Measurements from ENCODE around the gene ST3GAL3. TPM values are rescaled to one million over a fixed set of nuclear protein-coding genes. Genes with fewer than 3 reads are reported as not detected.

Gene ST3GAL3
- total and polyA plus RNA-seq, 2 of the 13 experiments (the other 11 are each of a cell fraction or from before 2014, with no cell fraction given) = 5.1 to 8.1 TPM

DNA sequence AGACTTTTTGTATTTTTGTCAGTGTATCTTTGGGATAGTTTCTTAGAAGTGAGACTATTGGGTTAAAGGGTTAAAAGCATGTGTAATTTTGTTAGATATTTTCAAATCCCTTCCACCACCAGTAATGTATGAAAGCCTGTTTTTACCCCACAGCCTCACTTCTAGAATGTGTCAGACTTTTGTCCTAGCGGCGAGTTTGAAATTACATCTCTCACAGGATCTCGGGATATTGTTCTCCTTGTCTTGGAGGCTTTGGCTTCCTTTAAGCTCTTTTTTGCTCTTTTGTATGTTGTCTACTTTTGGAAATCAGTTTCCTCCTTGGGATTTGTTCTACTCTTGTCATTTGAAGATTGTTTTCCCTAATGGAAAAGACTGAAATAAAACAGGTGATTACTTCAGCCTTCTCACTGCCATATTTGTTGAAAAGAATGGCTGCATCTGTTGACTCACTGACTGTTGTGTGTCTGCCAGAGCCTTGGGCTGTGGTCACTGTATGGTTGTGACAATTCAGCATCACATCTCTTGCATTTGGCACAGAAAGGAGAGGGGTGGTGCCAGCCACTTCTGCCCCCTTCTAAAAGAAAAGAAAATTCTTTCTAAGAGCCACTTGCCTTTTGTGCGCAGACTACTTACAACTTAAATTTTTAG lies 22.6 kb downstream of the ST3GAL3 start:
- Histone ChIP-seq H3K79me2 (ENCODE audit: insufficient read depth, low read length) (no peaks in the 10 kb centered on the region), H3K27me3 (ENCODE audit: control insufficient read depth in 1 of 2, insufficient read depth in 2 of 2, low read length in 2 of 2) (no peaks in the 10 kb centered on the region), H3K36me3 (replicated peaks in 1 of 2; ENCODE audit: control insufficient read depth in 1 of 2, insufficient read depth in 2 of 2, low read length in 2 of 2) (0 out of 5 replicates have a peak, but pooled peaks cover 0 to 5% of the 10 kb centered on the region in 2 experiments), H2AFZ (ENCODE audit: low read length) (no peak overlapping the region), H3K4me2 (ENCODE audit: low read depth, low read length) (no peak overlapping the region), H3K9ac (ENCODE audit: insufficient read depth, low read depth, low read length) (no peak overlapping the region), H3K4me1 (ENCODE audit: insufficient read depth, low read length) (no peaks in the 10 kb centered on the region), H3K27ac (ENCODE audit: extremely low read length, insufficient read depth, low read length) (no peak overlapping the region), H3K4me3 (replicated peaks in 1 of 3; ENCODE audit: insufficient read depth in 1 of 3, low read depth in 2 of 3, low read length in 3 of 3) (no peak overlapping the region), H3K9me3 (ENCODE audit: low read length) (no peaks in the 10 kb centered on the region), H4K20me1 (ENCODE audit: insufficient read depth, low read length) (no peaks in the 10 kb centered on the region)
- ChIA-PET CTCF (ENCODE audit: low intra/inter-chr PET ratio, low total read pairs) (no interaction called here), POLR2A (no interaction called here)
- intact Hi-C loops (cut with micrococcal nuclease; ENCODE audit: unreplicated experiment) = no loop called here
- no TSS peak for BruUV-seq (replicated peaks)
- ATAC-seq (no peak), FAIRE-seq (no peak), DNase-seq (ENCODE audit: low spot score) (no peak)
- over 99% methylated on average over 4 of the region's 4 CpGs for WGBS (ENCODE audit: low lambda C conversion rate)
- in situ Hi-C loops (cut with HindIII; ENCODE audit: extremely low pct_ligation_motif_present, low pct_unique_long_range_greater_than_20kb) = no loop called here
- TF ChIP-seq IKZF1 (IDR thresholded peaks at IDR 0.05) (no peak), HNRNPLL (IDR thresholded peaks at IDR 0.05; ENCODE audit: low read depth, low read length, poor library complexity, severe bottlenecking) (no peak), TEAD2 (CRISPR knock-in tag; IDR thresholded peaks at IDR 0.05) (no peak), CBX2 (IDR thresholded peaks at IDR 0.05; ENCODE audit: low read depth, low read length) (no peak), CBX2 (CRISPR knock-in tag; IDR thresholded peaks at IDR 0.05; ENCODE audit: low read depth) (no peak), ZNF790 (CRISPR knock-in tag; IDR thresholded peaks at IDR 0.05; ENCODE audit: borderline replicate concordance) (no peak), ZFP36 (IDR thresholded peaks at IDR 0.05; ENCODE audit: borderline replicate concordance, low read depth, low read length, partially characterized antibody) (no peak), HNRNPH1 (optimal IDR thresholded peaks at IDR 0.05; ENCODE audit: low read depth, low read length) (no peak), PRMT3 (CRISPR knock-in tag; IDR thresholded peaks at IDR 0.05; ENCODE audit: borderline replicate concordance, low read depth) (no peak)
- TF ChIP-seq, protein P1, sequence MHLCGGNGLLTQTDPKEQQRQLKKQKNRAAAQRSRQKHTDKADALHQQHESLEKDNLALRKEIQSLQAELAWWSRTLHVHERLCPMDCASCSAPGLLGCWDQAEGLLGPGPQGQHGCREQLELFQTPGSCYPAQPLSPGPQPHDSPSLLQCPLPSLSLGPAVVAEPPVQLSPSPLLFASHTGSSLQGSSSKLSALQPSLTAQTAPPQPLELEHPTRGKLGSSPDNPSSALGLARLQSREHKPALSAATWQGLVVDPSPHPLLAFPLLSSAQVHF (CRISPR knock-in tag; IDR thresholded peaks at IDR 0.05) = no peak
- TF ChIP-seq, protein P2, sequence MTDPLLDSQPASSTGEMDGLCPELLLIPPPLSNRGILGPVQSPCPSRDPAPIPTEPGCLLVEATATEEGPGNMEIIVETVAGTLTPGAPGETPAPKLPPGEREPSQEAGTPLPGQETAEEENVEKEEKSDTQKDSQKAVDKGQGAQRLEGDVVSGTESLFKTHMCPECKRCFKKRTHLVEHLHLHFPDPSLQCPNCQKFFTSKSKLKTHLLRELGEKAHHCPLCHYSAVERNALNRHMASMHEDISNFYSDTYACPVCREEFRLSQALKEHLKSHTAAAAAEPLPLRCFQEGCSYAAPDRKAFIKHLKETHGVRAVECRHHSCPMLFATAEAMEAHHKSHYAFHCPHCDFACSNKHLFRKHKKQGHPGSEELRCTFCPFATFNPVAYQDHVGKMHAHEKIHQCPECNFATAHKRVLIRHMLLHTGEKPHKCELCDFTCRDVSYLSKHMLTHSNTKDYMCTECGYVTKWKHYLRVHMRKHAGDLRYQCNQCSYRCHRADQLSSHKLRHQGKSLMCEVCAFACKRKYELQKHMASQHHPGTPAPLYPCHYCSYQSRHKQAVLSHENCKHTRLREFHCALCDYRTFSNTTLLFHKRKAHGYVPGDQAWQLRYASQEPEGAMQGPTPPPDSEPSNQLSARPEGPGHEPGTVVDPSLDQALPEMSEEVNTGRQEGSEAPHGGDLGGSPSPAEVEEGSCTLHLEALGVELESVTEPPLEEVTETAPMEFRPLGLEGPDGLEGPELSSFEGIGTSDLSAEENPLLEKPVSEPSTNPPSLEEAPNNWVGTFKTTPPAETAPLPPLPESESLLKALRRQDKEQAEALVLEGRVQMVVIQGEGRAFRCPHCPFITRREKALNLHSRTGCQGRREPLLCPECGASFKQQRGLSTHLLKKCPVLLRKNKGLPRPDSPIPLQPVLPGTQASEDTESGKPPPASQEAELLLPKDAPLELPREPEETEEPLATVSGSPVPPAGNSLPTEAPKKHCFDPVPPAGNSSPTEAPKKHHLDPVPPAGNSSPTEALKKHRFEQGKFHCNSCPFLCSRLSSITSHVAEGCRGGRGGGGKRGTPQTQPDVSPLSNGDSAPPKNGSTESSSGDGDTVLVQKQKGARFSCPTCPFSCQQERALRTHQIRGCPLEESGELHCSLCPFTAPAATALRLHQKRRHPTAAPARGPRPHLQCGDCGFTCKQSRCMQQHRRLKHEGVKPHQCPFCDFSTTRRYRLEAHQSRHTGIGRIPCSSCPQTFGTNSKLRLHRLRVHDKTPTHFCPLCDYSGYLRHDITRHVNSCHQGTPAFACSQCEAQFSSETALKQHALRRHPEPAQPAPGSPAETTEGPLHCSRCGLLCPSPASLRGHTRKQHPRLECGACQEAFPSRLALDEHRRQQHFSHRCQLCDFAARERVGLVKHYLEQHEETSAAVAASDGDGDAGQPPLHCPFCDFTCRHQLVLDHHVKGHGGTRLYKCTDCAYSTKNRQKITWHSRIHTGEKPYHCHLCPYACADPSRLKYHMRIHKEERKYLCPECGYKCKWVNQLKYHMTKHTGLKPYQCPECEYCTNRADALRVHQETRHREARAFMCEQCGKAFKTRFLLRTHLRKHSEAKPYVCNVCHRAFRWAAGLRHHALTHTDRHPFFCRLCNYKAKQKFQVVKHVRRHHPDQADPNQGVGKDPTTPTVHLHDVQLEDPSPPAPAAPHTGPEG (CRISPR knock-in tag; IDR thresholded peaks at IDR 0.05) = no peak

All from HepG2 (cell line).